Endothelial cell (in vitro differentiated cells): ENCODE results near the gene CD74. TPM values are rescaled to one million over a fixed set of nuclear protein-coding genes. Genes with fewer than 3 reads are reported as not detected.

Experiments
- DNase-seq: peaks from one replicate; pipeline ENCODE4 v3.0.0; 2021; ENCODE audit warnings: low spot score
- H3K27ac Mint-ChIP-seq: one replicate; pipeline ENCODE4 v1.8.0; 2021; ENCODE audit warnings: mixed read lengths, inconsistent platforms; ENCODE audit not compliant: unreplicated experiment
- H3K27me3 Mint-ChIP-seq: one replicate; pipeline ENCODE4 v1.8.0; 2021; ENCODE audit warnings: mild to moderate bottlenecking, moderate library complexity, mixed read lengths, inconsistent platforms; ENCODE audit not compliant: unreplicated experiment
- H3K36me3 Mint-ChIP-seq: one replicate; pipeline ENCODE4 v1.8.0; 2021; ENCODE audit warnings: mild to moderate bottlenecking, low read depth, mixed read lengths, inconsistent platforms; ENCODE audit not compliant: unreplicated experiment
- H3K4me1 Mint-ChIP-seq: one replicate; pipeline ENCODE4 v1.8.0; 2021; ENCODE audit warnings: mild to moderate bottlenecking, mixed read lengths, inconsistent platforms; ENCODE audit not compliant: unreplicated experiment
- H3K4me3 Mint-ChIP-seq: one replicate; pipeline ENCODE4 v1.8.0; 2021; ENCODE audit warnings: mild to moderate bottlenecking, mixed read lengths, inconsistent platforms; ENCODE audit not compliant: unreplicated experiment
- H3K9me3 Mint-ChIP-seq: one replicate; pipeline ENCODE4 v1.8.0; 2021; ENCODE audit warnings: mixed read lengths, inconsistent platforms; ENCODE audit not compliant: unreplicated experiment
- CTCF ChIP-seq: fragments of 200-600 bp; sonication (generic); IDR thresholded peaks from one replicate; pipeline ENCODE4 v1.5.0; 2021; ENCODE audit warnings: antibody characterized with exemption; ENCODE audit not compliant: unreplicated experiment
- total RNA-seq: library from RNA; stranded (reverse); fragmentation: NEBNext Ultra II Directional; extraction: Animal tissue kit (Norgen Biotek cat#: 25700); gene quantifications from one replicate; pipeline ENCODE4 v1.2.1, GENCODE V29; 2021; ENCODE audit not compliant: unreplicated experiment

Gene CD74
- total RNA-seq, 1 donor from 2014 or later, result 170 TPM

DNA sequence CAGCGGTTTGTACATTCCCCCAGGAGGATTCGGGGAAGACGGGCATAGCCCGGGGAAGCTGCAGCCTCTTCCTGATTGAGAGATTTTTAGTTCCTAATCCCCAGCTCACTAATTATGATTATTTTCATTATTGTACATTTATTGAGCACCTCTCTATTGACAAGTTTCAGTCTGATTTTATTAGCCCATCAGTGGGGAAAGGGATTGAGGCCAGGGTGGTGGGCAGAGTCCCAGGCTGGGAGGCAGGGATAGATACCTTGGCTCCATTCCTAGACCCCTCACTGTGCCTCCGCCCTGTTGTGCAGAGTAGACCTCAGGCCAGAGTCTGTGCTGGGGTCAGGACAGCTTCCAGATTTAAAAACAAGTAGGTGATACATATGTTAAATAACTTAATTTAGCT, 28.0 kb downstream of the CD74 start:
- Mint-ChIP-seq H3K27ac (no peak overlapping the region), H3K27me3 (peaks cover 6% of the 10 kb centered on the region), H3K4me1 (no peaks in the 10 kb centered on the region), H3K36me3 (peaks cover 22% of the 10 kb centered on the region), H3K4me3 (no peak overlapping the region), H3K9me3 (no peaks in the 10 kb centered on the region)
- TF ChIP-seq CTCF, result no peak
- DNase-seq, result no peak

DNA sequence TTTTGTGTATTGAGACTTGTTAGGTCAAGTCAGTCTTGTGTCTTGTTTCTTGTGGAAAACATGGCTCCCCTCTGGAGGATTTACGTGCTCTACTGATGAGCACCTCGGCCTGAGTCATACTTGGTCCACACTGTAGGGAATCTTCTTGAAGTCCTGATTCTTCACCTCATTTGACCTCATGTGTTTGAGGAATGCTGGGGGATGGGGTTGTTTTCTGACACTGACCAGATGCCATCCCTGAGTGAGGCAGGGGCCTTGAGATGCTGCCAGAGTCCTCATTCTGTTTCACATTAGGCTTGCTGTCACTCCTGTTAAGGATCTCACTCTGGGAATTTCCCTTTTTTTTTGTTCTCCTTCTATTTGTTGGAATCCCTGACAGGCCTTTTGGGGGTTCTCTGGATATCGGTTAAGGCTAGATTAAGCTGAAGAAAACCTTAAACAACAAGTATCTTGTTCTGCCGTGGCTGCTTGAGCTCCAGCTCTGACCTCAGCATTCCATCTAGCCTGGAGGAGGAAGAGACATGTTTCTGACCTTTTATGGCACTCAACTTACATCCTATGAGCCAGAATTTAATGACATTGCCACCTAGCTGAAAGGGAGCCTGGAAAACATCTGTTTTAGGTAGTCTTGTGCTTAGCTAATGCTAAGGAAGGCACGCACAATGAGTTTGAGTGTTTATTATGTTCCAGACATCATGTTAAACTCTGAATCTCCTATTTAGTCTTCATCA, 34.6 kb downstream of the CD74 start:
- H3K36me3 Mint-ChIP-seq, result peaks cover 52% of the 10 kb centered on the region
- peaks cover 3% of the 10 kb centered on the region for H3K27me3 Mint-ChIP-seq
- H3K27ac Mint-ChIP-seq, result peak overlapping the region; percentile 5
- no peaks in the 10 kb centered on the region for H3K9me3 Mint-ChIP-seq
- no peaks in the 10 kb centered on the region for H3K4me1 Mint-ChIP-seq
- peak overlapping the region; percentile 47 for H3K4me3 Mint-ChIP-seq
- no peak for DNase-seq
- TF ChIP-seq CTCF, result no peak

DNA sequence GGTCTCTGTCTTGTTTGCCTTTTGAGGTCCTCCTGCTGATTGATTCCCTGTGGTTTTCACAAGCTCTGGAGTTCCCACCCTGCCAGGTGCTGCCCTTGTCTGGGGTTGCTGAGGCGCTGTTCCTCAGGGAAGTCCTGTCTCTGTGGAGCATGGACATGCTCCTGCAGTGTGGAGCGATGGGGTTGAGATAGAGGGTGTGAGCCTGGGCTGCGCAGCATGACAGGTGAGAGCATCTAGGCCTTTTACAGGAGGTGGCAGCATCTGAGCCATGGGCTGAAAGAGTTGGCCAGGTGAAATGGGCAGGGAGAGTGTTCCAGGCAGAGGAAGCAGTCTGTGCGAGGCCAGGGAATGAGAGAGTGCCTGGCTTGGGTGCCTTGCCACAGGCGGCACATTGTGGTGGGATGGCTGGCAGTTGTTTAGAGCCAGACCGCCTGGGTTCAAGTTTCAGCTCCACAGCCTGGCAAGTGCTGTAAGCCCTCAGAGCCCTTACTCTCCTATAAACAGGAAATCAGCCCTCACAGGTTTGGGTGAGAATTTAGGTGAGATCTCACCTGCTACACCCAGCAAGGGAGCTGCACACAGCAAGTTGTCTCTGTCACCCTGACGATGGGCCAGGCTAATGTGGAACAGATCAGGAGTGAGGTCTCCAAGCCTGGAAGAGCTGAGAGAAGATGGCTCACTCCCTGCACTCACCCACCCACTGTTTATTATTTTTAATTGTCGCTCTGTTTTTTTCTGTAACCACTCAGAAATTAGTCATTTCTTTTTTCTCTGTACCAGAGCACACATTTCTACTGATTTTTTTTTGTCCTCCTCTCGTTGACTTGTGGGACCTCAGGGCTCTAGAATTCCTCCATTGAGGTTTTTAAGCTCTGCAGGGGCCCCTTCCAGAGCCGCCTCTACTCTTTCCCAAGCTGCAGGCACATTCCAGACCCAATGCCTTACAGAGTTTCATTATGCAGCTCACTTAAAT, 35.6 kb downstream of the CD74 start:
- H3K36me3 Mint-ChIP-seq, result peaks cover 61% of the 10 kb centered on the region
- DNase-seq, result no peak
- no peaks in the 10 kb centered on the region for H3K9me3 Mint-ChIP-seq
- H3K4me1 Mint-ChIP-seq, result no peaks in the 10 kb centered on the region
- no peak for TF ChIP-seq CTCF
- H3K4me3 Mint-ChIP-seq, result peak overlapping the region; percentile 47
- H3K27ac Mint-ChIP-seq, result peak overlapping the region; percentile 5
- peaks cover 3% of the 10 kb centered on the region for H3K27me3 Mint-ChIP-seq

- DNase-seq, result no peak
- no peaks in the 10 kb centered on the region for H3K9me3 Mint-ChIP-seq
- H3K27me3 Mint-ChIP-seq, result peaks cover 4% of the 10 kb centered on the region
- H3K36me3 Mint-ChIP-seq, result peaks cover 72% of the 10 kb centered on the region
- no peaks in the 10 kb centered on the region for H3K4me1 Mint-ChIP-seq
- no peak overlapping the region for H3K4me3 Mint-ChIP-seq
- H3K27ac Mint-ChIP-seq, result no peak overlapping the region
- no peak for TF ChIP-seq CTCF
These were observed 38.1 kb downstream of the CD74 start for GRCh38 chr5:150374651-150375050.

GRCh38 chr5:150372639-150373038, 40.1 kb downstream of the CD74 start:
- no peak overlapping the region for H3K4me3 Mint-ChIP-seq
- H3K4me1 Mint-ChIP-seq, result no peaks in the 10 kb centered on the region
- no peak for DNase-seq
- H3K36me3 Mint-ChIP-seq, result peaks cover 53% of the 10 kb centered on the region
- H3K27ac Mint-ChIP-seq, result no peak overlapping the region
- H3K27me3 Mint-ChIP-seq, result peaks cover 3% of the 10 kb centered on the region
- H3K9me3 Mint-ChIP-seq, result no peaks in the 10 kb centered on the region
- TF ChIP-seq CTCF, result no peak
